Neuron (in vitro differentiated cells): ENCODE data around the gene LYSMD1.
"Not testable (repeated sequence)": the region's sequence is repeated elsewhere in the genome, so short reads cannot be mapped to it uniquely, and the experiment has no call there.

ENCODE experiments used
- H2AFZ ChIP-seq: one replicate; pipeline ENCODE4 v1.6.1; 2013; ENCODE audit warnings: low read depth, mild to moderate bottlenecking, inconsistent platforms, low read length, moderate library complexity
- H3K27me3 ChIP-seq: one replicate; pipeline ENCODE4 v1.6.1; 2013; ENCODE audit warnings: low read length; ENCODE audit not compliant: insufficient read depth
- H3K36me3 ChIP-seq: one replicate; pipeline ENCODE4 v1.6.1; 2013; ENCODE audit warnings: low read length; ENCODE audit not compliant: insufficient read depth
- H3K4me1 ChIP-seq: one replicate; pipeline ENCODE4 v1.6.1; 2013; ENCODE audit warnings: low read length; ENCODE audit not compliant: insufficient read depth
- H3K4me3 ChIP-seq: 2 replicates; pipeline ENCODE4 v1.5.1; 2013; ENCODE audit warnings: mild to moderate bottlenecking, low read length, moderate library complexity
- H3K9me3 ChIP-seq: one replicate; pipeline ENCODE4 v1.6.1; 2013; ENCODE audit warnings: low read length

The LYSMD1 gene

GRCh38 chr1:151165738-151166504 is at the start of gene LYSMD1, which contains the start of gene SCNM1:
LYSMD1 (minus strand) TSS chr1:151165902; CDS start chr1:151165258, 644 bp downstream.
SCNM1 (plus strand) TSS chr1:151166144; CDS start chr1:151166153, 9 bp downstream.
- H3K4me1 ChIP-seq: peaks cover 17% of the 10 kb centered on the region
- no peaks in the 10 kb centered on the region for H3K9me3 ChIP-seq
- peak within 1 kb of the TSS; percentile 74 for H3K4me3 ChIP-seq
- no peaks in the 10 kb centered on the region for H3K27me3 ChIP-seq
- peaks cover 29% of the 10 kb centered on the region for H3K36me3 ChIP-seq
- peak within 1 kb of the TSS; percentile 53 for H2AFZ ChIP-seq

DNA sequence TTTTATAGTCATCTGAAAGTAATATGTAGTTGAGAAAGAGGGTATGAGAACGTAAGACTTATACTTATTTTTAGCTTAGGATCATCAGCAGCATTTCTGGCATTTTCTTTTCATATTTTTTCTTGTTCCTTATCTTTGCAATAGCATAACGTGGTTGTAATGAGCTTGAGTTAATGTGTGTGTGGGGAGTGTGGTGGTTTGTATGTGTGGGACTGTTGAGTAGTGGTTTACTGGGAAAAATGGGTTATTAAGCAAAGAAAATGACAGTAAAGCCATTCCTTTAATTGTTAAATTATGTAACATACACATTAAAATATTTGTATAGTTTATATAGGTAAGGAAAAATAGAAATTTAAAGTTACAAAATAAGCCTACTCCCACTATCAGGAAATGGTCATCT is 47.9 kb upstream of the LYSMD1 start:
- Histone ChIP-seq H3K4me3 (no peak overlapping the region), H3K27me3 (no peaks in the 10 kb centered on the region), H2AFZ (no peak overlapping the region), H3K4me1 (no peaks in the 10 kb centered on the region), H3K9me3 (no peaks in the 10 kb centered on the region), H3K36me3 (peaks cover 43% of the 10 kb centered on the region)

DNA sequence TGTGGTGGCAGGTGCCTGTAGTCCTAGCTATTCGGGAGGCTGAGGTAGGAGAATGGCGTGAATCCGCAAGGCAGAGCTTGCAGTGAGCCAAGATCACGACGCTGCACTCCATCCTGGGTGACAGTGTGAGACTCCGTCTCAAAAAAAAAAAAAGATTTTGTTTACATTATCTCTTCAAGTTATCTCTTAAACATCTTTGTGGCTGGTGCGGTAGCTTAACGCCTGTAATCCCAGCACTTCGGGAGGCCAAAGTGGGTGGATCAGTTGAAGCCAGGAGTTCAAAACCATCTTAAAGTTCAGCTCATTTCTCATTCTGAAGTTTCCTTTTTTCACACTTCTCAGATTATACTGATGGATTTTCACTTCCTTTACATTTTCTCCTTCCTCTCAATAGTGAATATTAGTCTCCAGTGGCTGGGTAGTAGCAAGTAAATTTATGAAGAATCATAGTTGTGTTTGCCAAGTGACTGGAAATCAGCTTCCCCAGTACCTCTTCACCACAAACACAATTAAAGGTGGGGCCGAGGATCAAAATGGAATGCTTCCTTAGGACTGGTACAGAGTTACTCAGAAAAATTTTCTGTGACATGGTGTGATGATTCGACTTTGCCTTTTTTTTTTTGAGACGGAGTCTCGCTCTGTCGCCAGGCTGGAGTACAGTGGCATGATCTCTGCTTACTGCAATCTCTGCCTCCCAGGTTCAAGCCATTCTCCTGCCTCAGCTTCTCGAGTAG is 46.4 kb upstream of the LYSMD1 start:
- Histone ChIP-seq H3K27me3 (no peaks in the 10 kb centered on the region), H3K36me3 (peaks cover 44% of the 10 kb centered on the region)

GRCh38 chr1:151210830-151211229 is 45.1 kb upstream of the LYSMD1 start:
- no peak overlapping the region for H2AFZ ChIP-seq
- peaks cover 56% of the 10 kb centered on the region for H3K36me3 ChIP-seq
- no peak overlapping the region for H3K4me3 ChIP-seq
- no peaks in the 10 kb centered on the region for H3K9me3 ChIP-seq
- no peaks in the 10 kb centered on the region for H3K27me3 ChIP-seq
- H3K4me1 ChIP-seq: no peaks in the 10 kb centered on the region

More for the DNA sequence above, 46.4 kb upstream of the LYSMD1 start:
- no peaks in the 10 kb centered on the region for H3K9me3 ChIP-seq
- H3K4me1 ChIP-seq: no peaks in the 10 kb centered on the region
- no peak overlapping the region for H3K4me3 ChIP-seq
- H2AFZ ChIP-seq: no peak overlapping the region

GRCh38 chr1:151205381-151205965 is 39.8 kb upstream of the LYSMD1 start:
- peaks cover 55% of the 10 kb centered on the region for H3K36me3 ChIP-seq
- H3K4me1 ChIP-seq, H2AFZ ChIP-seq, H3K9me3 ChIP-seq, H3K4me3 ChIP-seq, H3K27me3 ChIP-seq: not testable (repeated sequence)

- Histone ChIP-seq H3K4me1 (peaks cover 17% of the 10 kb centered on the region), H3K9me3 (no peaks in the 10 kb centered on the region), H3K4me3 (peak overlapping the region; percentile 87), H3K27me3 (no peaks in the 10 kb centered on the region), H2AFZ (no peak overlapping the region), H3K36me3 (peaks cover 20% of the 10 kb centered on the region)
Observed at GRCh38 chr1:151199873-151200581, 34.3 kb upstream of the LYSMD1 start.

DNA sequence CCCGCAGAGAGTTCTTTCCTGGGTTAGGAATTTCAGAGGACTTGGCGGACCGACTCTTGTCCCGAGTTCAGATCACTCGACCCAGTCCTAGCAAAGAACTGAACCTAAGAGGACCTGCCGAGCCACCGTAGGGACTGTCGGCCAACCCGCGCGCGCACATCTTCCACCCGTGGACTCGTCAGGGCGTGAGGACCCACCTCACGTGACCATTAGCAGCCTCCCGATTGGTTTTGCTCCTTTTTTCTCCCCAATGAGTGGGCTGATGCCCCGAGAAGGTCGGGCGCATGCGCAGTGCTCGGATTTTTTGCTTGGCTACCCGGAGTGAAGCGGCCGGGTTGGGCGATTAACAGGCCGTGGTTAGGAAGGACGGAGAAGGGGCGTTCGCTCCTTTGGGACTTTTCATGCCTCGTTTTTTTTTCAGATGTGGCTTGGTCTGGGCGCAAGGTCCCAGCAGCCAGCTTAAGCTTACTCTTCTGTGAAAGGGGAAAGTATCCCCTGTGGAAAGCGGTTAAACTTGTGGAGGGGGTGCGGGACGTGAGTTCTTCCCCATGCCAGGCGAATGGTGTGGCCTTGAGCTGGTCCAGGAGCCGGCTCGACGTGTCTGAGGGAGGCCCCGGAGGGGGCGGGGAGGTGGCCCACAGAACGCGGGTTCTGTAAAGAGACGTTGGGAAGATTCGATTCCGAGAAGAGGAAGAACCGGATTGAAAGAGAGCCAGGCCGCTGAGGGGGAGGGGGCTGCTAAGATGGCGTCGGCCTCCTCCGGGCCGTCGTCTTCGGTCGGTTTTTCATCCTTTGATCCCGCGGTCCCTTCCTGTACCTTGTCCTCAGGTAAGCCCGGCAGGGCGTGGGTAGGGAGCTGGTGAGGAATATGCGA is 32.8 kb upstream of the LYSMD1 start, which contains the start of gene PIP5K1A:
Gene PIP5K1A, plus strand, starts transcription at position 299 of the 874 bp plus-strand sequence. Its CDS starts 445 bp downstream, at position 744.
- peaks cover 15% of the 10 kb centered on the region for H3K36me3 ChIP-seq
- H3K9me3 ChIP-seq: no peaks in the 10 kb centered on the region
- H3K27me3 ChIP-seq: no peaks in the 10 kb centered on the region
- H3K4me3 ChIP-seq: peak within 1 kb of the TSS; percentile 87
- H2AFZ ChIP-seq: peak within 1 kb of the TSS; percentile 42
- peaks cover 17% of the 10 kb centered on the region for H3K4me1 ChIP-seq

GRCh38 chr1:151197863-151198253 is 32.2 kb upstream of the LYSMD1 start:
- Histone ChIP-seq H3K4me1 (peaks cover 17% of the 10 kb centered on the region), H3K4me3 (peak overlapping the region; percentile 87), H3K36me3 (peaks cover 11% of the 10 kb centered on the region), H2AFZ (peak overlapping the region; percentile 42), H3K27me3 (no peaks in the 10 kb centered on the region), H3K9me3 (no peaks in the 10 kb centered on the region)

- H3K4me1 ChIP-seq: peaks cover 15% of the 10 kb centered on the region
- no peaks in the 10 kb centered on the region for H3K27me3 ChIP-seq
- no peak overlapping the region for H3K4me3 ChIP-seq
- H3K36me3 ChIP-seq: no peaks in the 10 kb centered on the region
- no peak overlapping the region for H2AFZ ChIP-seq
- no peaks in the 10 kb centered on the region for H3K9me3 ChIP-seq
Observed at GRCh38 chr1:151196292-151196800, 30.6 kb upstream of the LYSMD1 start.

DNA sequence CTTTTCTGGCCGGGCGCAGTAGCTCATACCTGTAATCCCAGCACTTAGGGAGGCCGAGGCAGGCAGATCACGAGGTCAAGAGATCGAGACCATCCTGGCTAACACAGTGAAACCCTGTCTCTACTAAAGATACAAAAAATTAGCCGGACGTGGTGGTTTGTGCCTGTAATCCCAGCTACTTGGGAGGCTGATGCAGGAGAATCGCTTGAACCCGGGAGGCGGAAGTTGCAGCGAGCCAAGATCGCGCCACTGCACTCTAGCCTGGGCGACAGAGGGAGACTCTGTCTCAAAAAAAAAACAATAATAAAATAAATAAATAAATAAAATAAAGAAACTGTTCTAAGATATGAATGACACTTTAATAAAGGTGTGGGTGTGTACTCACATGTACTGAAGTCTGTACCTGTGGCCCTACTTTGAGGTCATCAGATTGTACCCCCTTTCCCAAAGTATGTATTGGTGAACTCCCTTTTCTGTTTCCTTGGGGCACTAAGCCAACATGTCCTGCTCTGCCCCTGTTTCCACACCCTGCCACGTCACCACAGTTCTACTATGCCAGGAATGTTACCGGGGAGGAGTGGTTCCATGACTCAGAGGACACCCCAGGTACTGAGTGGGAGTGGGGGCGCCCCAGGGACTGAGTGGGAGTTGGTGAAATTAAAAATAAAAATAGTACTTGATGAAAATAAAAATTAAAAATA is 29.3 kb upstream of the LYSMD1 start:
- H3K36me3 ChIP-seq, H3K4me1 ChIP-seq, H2AFZ ChIP-seq, H3K4me3 ChIP-seq, H3K9me3 ChIP-seq, H3K27me3 ChIP-seq: not testable (repeated sequence)

DNA sequence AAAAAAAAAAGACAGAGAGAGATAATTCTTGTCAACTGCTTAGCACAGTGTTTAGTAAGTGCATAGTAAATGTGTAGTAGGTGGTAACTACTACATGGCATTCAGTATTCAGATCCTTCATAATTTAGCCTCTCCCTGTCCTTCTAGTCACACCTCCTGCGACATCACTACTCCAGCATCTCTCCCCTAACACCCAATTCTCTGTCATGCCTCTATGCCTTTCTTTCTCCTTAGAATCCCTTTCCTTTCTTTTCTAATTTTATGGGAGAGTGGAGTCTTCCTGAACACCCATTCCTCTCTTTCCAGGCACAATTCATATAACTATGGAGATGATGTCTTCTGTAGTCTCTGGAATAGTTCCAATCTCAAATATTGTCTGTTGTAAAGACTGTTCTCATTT is 28.2 kb upstream of the LYSMD1 start:
- Histone ChIP-seq H3K9me3 (no peaks in the 10 kb centered on the region), H3K27me3 (no peaks in the 10 kb centered on the region), H3K4me1 (peaks cover 7% of the 10 kb centered on the region), H3K4me3 (no peak overlapping the region), H3K36me3 (no peaks in the 10 kb centered on the region), H2AFZ (no peak overlapping the region)
